K562 (cell line): ENCODE measurements around the gene CHCHD5. TPM values are rescaled to one million over a fixed set of nuclear protein-coding genes. Genes with fewer than 3 reads are reported as not detected.
A peak's percentile ranks its signal among the peaks of the same experiment; 100 is the strongest.

Experiments used
- ATAC-seq: fragments of 200-7000 bp; cut with Tn5 transposase; 3 replicates; pipeline ENCODE4 v1.9.1; 2020; ENCODE audit warnings: moderate library complexity
- BruUV-seq: library from RNA; stranded (reverse); fragments of 400-500 nt; replicated peaks from 2 replicates; lab custom pipeline; 2021; lab: Mats Ljungman, UMichigan
- CTCF ChIA-PET: fragments of 300-600 bp; formaldehyde crosslinking; extraction: SDS; loops from one replicate; lab custom pipeline; 2021; ENCODE audit warnings: low intra/inter-chr PET ratio; lab: Yijun Ruan, JAX
- POLR2A ChIA-PET: fragments of 300-600, 350-650 bp; sonication (Branson Sonifier 250); formaldehyde crosslinking; extraction: SDS; loops from one replicate; lab custom pipeline; 2021; ENCODE audit warnings: antibody characterized with exemption, inconsistent platforms; lab: Yijun Ruan, JAX
- DNase-seq, 4 experiments: peaks; one replicate each; pipeline versions ENCODE4 v3.0.0 to v3.0.0-alpha.2; 2011 to 2018; ENCODE audit warnings: low spot score in 3 of 4, mixed read lengths in 3 of 4; ENCODE audit errors: extremely low read depth in 1 of 4
- FAIRE-seq: peaks from 2 replicates; lab custom pipeline; 2011; peaks lifted over from hg19 to GRCh38; lab: Jason Lieb, UNC
- H2AFZ ChIP-seq: 2 replicates; pipeline ENCODE4 v1.6.0; 2011; ENCODE audit warnings: low read depth, low read length, control low read depth, inconsistent platforms
- H3K27ac ChIP-seq: fragments of 200-600 bp; 3 replicates; pipeline ENCODE4 v1.8.0; 2011; ENCODE audit warnings: low read depth, mild to moderate bottlenecking, control low read depth, inconsistent platforms, low read length, moderate library complexity, mixed read lengths; ENCODE audit errors: extremely low read depth
- H3K27me3 ChIP-seq, 2 experiments: fragments of 300-600 bp in 1 of 2; 2 replicates in 1 of 2; 3 replicates in 1 of 2; pipeline versions ENCODE4 v1.6.0 to v1.8.0; 2011; ENCODE audit warnings: inconsistent platforms in 2 of 2, low read length in 2 of 2, mild to moderate bottlenecking in 1 of 2, mixed read lengths in 1 of 2, moderate library complexity in 1 of 2; ENCODE audit not compliant: control insufficient read depth in 2 of 2, insufficient read depth in 2 of 2
- H3K36me3 ChIP-seq: fragments of 300-600 bp; 3 replicates; pipeline ENCODE4 v1.8.0; 2011; ENCODE audit warnings: mild to moderate bottlenecking, low read length, inconsistent platforms; ENCODE audit not compliant: control insufficient read depth, insufficient read depth
- H3K4me1 ChIP-seq, 2 experiments: fragments of 200-600 bp in 1 of 2; replicated peaks in 1 of 2; 2 replicates in 1 of 2; 3 replicates in 1 of 2; pipeline versions ENCODE4 v1.5.1 to v1.8.0; 2011; ENCODE audit warnings: inconsistent platforms in 2 of 2, low read length in 2 of 2, mild to moderate bottlenecking in 1 of 2, mixed read lengths in 1 of 2, moderate library complexity in 1 of 2; ENCODE audit not compliant: control insufficient read depth in 2 of 2, insufficient read depth in 2 of 2
- H3K4me2 ChIP-seq: 2 replicates; pipeline ENCODE4 v1.6.1; 2011; ENCODE audit warnings: low read length, control low read depth, inconsistent platforms, mixed read lengths; ENCODE audit not compliant: insufficient read depth
- H3K4me3 ChIP-seq: fragments of 200-600 bp; sonication (generic), shearing (Covaris generic); 2 replicates; pipeline ENCODE4 v1.5.1; 2016; ENCODE audit warnings: control low read depth, inconsistent platforms
- H3K79me2 ChIP-seq: fragments of 200-600 bp; 3 replicates; pipeline ENCODE4 v1.8.0; 2011; ENCODE audit warnings: low read length, inconsistent platforms; ENCODE audit not compliant: control insufficient read depth, insufficient read depth
- H3K9ac ChIP-seq, 2 experiments: 2 replicates each; pipeline versions ENCODE4 v1.6.0 to v1.6.1; 2011; ENCODE audit warnings: low read depth in 2 of 2, low read length in 2 of 2, control low read depth in 1 of 2, inconsistent platforms in 1 of 2, mild to moderate bottlenecking in 1 of 2, mixed read lengths in 1 of 2; ENCODE audit not compliant: insufficient read depth in 1 of 2
- H3K9me1 ChIP-seq: one replicate; pipeline ENCODE4 v1.6.0; 2011; ENCODE audit warnings: inconsistent platforms, mild to moderate bottlenecking, low read length, moderate library complexity; ENCODE audit not compliant: control insufficient read depth, insufficient read depth
- H3K9me3 ChIP-seq: replicated peaks from 2 replicates; pipeline ENCODE4 v1.5.1; 2011; ENCODE audit warnings: low read depth, low read length, inconsistent platforms; ENCODE audit not compliant: control insufficient read depth, insufficient read depth
- H4K20me1 ChIP-seq: replicated peaks from 2 replicates; pipeline ENCODE4 v1.6.1; 2011; ENCODE audit warnings: low read length, inconsistent platforms, mixed read lengths; ENCODE audit not compliant: control insufficient read depth, insufficient read depth
- CREB1 ChIP-seq, 2 experiments: sonication (generic) in 1 of 2; formaldehyde crosslinking in 1 of 2; IDR thresholded peaks; 2 replicates each; pipeline versions ENCODE4 v1.6.1 to v1.8.0; 2012 to 2022; ENCODE audit warnings: inconsistent platforms in 1 of 2, mild to moderate bottlenecking in 1 of 2, missing genetic modification reagents in 1 of 2, moderate library complexity in 1 of 2
- DACH1 ChIP-seq: fragments of 450-650 bp; IDR thresholded peaks from 2 replicates; pipeline ENCODE4 v1.6.1; 2018; ENCODE audit not compliant: partially characterized antibody
- DPF2 ChIP-seq: fragments of 450-650 bp; IDR thresholded peaks from 2 replicates; pipeline ENCODE4 v1.6.1; 2016
- FUS ChIP-seq: fragments of 200-400 bp; formaldehyde crosslinking; optimal IDR thresholded peaks from 2 replicates; pipeline ENCODE3; 2017; ENCODE audit warnings: low read depth, low read length
- HDAC6 ChIP-seq: IDR thresholded peaks from 2 replicates; pipeline ENCODE4 v1.6.1; 2012; ENCODE audit warnings: low read depth, mild to moderate bottlenecking, control low read depth, inconsistent platforms, low read length, moderate library complexity
- JUN ChIP-seq, 2 experiments: sonication (generic) in 1 of 2; formaldehyde crosslinking in 1 of 2; IDR thresholded peaks; 2 replicates each; pipeline versions ENCODE4 v1.6.1 to v1.8.0; 2012 to 2022; ENCODE audit warnings: borderline replicate concordance in 2 of 2, mild to moderate bottlenecking in 2 of 2, improper control_type of control experiment in 1 of 2, low read depth in 1 of 2, low read length in 1 of 2, missing genetic modification reagents in 1 of 2
- JUND ChIP-seq, 2 experiments: IDR thresholded peaks; 2 replicates in 1 of 2; 3 replicates in 1 of 2; pipeline ENCODE4 v1.6.1; 2011; ENCODE audit warnings: borderline replicate concordance in 2 of 2, low read depth in 2 of 2, low read length in 2 of 2, improper control_type of control experiment in 1 of 2, missing biosample characterization in 1 of 2, missing genetic modification characterization in 1 of 2, missing genetic modification reagents in 1 of 2
- MEIS2 ChIP-seq: fragments of 450-650 bp; IDR thresholded peaks from 2 replicates; pipeline ENCODE4 v1.6.1; 2014; ENCODE audit warnings: mild to moderate bottlenecking; ENCODE audit not compliant: partially characterized antibody
- NRF1 ChIP-seq, 2 experiments: fragments of 450-650 bp; IDR thresholded peaks in 1 of 2; conservative IDR thresholded peaks in 1 of 2; 2 replicates each; pipeline ENCODE4 v1.6.1; 2014; ENCODE audit warnings: mild to moderate bottlenecking in 2 of 2
- PCBP1 ChIP-seq: fragments of 200-400 bp; formaldehyde crosslinking; IDR thresholded peaks from 2 replicates; pipeline ENCODE4 v1.6.1; 2018; ENCODE audit warnings: mild to moderate bottlenecking, low read depth, low read length; ENCODE audit not compliant: poor library complexity, severe bottlenecking
- RAD51 ChIP-seq: fragments of 450-650 bp; IDR thresholded peaks from 2 replicates; pipeline ENCODE4 v1.7.1; 2016; ENCODE audit warnings: low read depth, mild to moderate bottlenecking, borderline replicate concordance
- SIRT6 ChIP-seq: IDR thresholded peaks from one replicate; pipeline ENCODE4 v1.6.1; 2012; ENCODE audit warnings: low read depth, mild to moderate bottlenecking, control low read depth, inconsistent platforms, low read length, moderate library complexity
- SMARCA4 ChIP-seq: fragments of 450-650 bp; IDR thresholded peaks from 2 replicates; pipeline ENCODE4 v1.6.1; 2016
- TBL1XR1 ChIP-seq, 2 experiments: IDR thresholded peaks; 2 replicates each; pipeline ENCODE4 v1.6.1; 2012; ENCODE audit warnings: improper control_type of control experiment in 2 of 2, low read length in 2 of 2, mild to moderate bottlenecking in 1 of 2
- ZFX ChIP-seq: sonication (generic); formaldehyde crosslinking; IDR thresholded peaks from 2 replicates; pipeline ENCODE4 v1.8.0; 2022; ENCODE audit warnings: mild to moderate bottlenecking, missing genetic modification reagents, moderate library complexity
- ZNF717 ChIP-seq: fragments of 250-450 bp; sonication (Bioruptor Pico); IDR thresholded peaks from 2 replicates; pipeline ENCODE4 v1.5.0; 2021
- WGBS: fragments of 100-300 bp; shearing (Covaris generic); methylation state at CpG from one replicate; pipeline ENCODE4 v1.1.6; 2016; ENCODE audit warnings: low coverage, mixed read lengths; ENCODE audit not compliant: insufficient coverage; ENCODE audit errors: missing lambda C conversion rate; 5-methylcytosine and 5-hydroxymethylcytosine counted together
- in situ Hi-C: fragments of 300-500 bp; cut with MboI; formaldehyde crosslinking; loops from 4 replicates; pipeline ENCODE4 v1.15.0; 2018; ENCODE audit warnings: inconsistent platforms, mixed read lengths
- intact Hi-C: fragments of 100-400 bp; cut with micrococcal nuclease; formaldehyde crosslinking; loops from 2 replicates; pipeline ENCODE4 v1.14.2; 2022
- polyA plus RNA-seq, 8 experiments: library from polyadenylated mRNA; depleted of rRNA in 4 of 8; stranded (reverse) in 5 of 8; unstranded in 3 of 8; fragments of >200 nt; fragmentation: Nextera tagmentation in 2 of 8; fragmentation: Illumina TruSeq in 1 of 8; extraction: Ambion mirVana in 2 of 8; extraction: Trizol in 1 of 8; gene quantifications; 2 replicates each; pipeline versions ENCODE4 v1.2.1 to v1.2.3, GENCODE V29; 2011 to 2014; ENCODE audit warnings: inconsistent platforms in 1 of 8, missing spikeins in 1 of 8
- total RNA-seq, 7 experiments: library from RNA; depleted of rRNA in 6 of 7; stranded (reverse); fragments of >200 nt in 6 of 7; fragmentation: Illumina TruSeq in 2 of 7; extraction: Trizol in 2 of 7; gene quantifications; 2 replicates each; pipeline versions ENCODE4 v1.2.1 to v1.2.3, GENCODE V29; 2011 to 2021; ENCODE audit warnings: low replicate concordance in 1 of 7
- TF ChIP-seq, protein P1 (sequence below): fragments of 250-450 bp; sonication (Bioruptor Pico); IDR thresholded peaks from 2 replicates; pipeline ENCODE4 v1.5.0; 2021; ENCODE audit warnings: mild to moderate bottlenecking, moderate library complexity

CHCHD5 gene
- total and polyA plus RNA-seq, 9 of the 15 experiments (the other 6 are each of a cell fraction or from before 2014, with no cell fraction given), result 7.4 to 79.3 (median 33.4) TPM

DNA sequence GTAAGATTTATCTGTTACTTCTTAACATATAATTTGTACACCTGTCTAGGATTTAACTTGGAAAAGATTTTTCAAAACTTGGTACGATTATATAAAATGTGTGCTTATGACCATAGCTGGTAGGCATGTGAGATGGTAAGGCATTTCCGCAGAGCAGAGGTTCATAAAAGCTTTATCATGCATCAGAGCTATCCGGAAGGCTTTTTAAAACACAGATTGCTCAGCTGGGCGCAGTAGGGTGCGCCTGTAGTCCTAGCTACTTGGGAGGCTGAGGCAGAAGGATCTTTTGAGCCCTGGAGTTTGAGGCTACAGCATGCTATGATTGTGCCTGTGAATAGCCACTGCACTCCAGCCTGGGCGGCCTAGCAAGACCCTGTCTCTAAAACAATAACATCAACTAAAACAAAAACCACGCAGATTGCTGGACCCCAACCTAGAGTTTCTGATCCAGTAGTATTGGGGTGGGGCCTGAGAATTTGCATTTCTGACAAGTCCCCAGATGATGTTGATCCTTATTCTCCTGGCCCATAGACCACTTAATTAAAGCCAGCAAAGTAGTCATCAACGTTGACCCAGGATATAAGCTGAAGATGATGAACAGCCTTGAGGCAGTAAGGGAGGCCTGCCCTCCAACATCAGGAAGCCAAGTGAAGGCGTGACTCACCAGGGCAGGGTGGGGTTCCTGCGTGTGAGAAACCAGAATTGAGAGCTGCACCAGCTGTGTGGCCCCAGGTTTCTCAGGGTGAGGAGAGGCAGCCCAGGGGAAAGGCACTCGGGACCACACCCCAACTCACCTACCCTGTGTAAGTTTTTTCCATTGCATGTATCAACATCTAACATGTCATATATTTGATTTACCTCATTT is 39.7 kb downstream of the CHCHD5 start:
- Histone ChIP-seq H3K4me2 (no peak overlapping the region), H3K9me1 (no peaks in the 10 kb centered on the region), H2AFZ (no peak overlapping the region), H3K27me3 (no peaks in the 10 kb centered on the region), H3K36me3 (no peaks in the 10 kb centered on the region), H3K9ac (no peak overlapping the region), H3K4me1 (peaks cover 6 to 34% of the 10 kb centered on the region in 2 experiments; a peak in 4 of 5 replicates), H3K79me2 (no peaks in the 10 kb centered on the region), H3K4me3 (no peak overlapping the region), H4K20me1 (no peaks in the 10 kb centered on the region), H3K27ac (no peak overlapping the region), H3K9me3 (no peaks in the 10 kb centered on the region)
- intact Hi-C loops (loop anchor here (5.0 kb wide), 1 partner anchor 318 kb away; no protein-coding TSS in a partner anchor), in situ Hi-C loops (loop anchor here (25.0 kb wide), 1 partner anchor 263 kb away; no protein-coding TSS in a partner anchor)
- BruUV-seq, result no TSS peak
- FAIRE-seq, result peak; percentile 74
- WGBS, result 45% methylated on average over 11 of the region's 11 CpGs
- ATAC-seq, result peak; percentile 64
- CTCF ChIA-PET, result interaction anchor here (1.0 kb wide), 1 partner anchor 103 kb away, joined by 6 read pairs; no protein-coding TSS in a partner anchor
- POLR2A ChIA-PET, result interaction anchor here (0.6 to 2.4 kb wide), 3 partner anchors 103 to 729 kb away, joined by 3 to 9 read pairs (median 3); no protein-coding TSS in a partner anchor
- DNase-seq, result peak; percentile 45 to 74 (median 55)
- TF ChIP-seq JUND (IDR thresholded peaks at IDR 0.05; ENCODE audit: borderline replicate concordance, low read depth, low read length) (peak; percentile 90), JUND (tag; IDR thresholded peaks at IDR 0.05; ENCODE audit: borderline replicate concordance, low read depth, low read length) (peak; percentile 83; the same call in 2 of the 3 replicates), JUN (IDR thresholded peaks at IDR 0.05; ENCODE audit: borderline replicate concordance, low read depth, low read length) (peak; percentile 63; the same call in 1 of the 2 replicates), JUN (CRISPR knock-in tag; IDR thresholded peaks at IDR 0.05; ENCODE audit: borderline replicate concordance) (no peak), MEIS2 (peak; percentile 37), ZFX (CRISPR knock-in tag) (0 out of 2 replicates have a peak, but pooled peaks have one; percentile 22), HDAC6 (no peak), FUS (no peak), SMARCA4 (peak; percentile 20; the same call in 1 of the 2 replicates), ZNF717 (no peak), RAD51 (no peak), DACH1 (peak; percentile 18), TBL1XR1 (IDR thresholded peaks at IDR 0.05; ENCODE audit: low read length in 2 of 2) (no peak), DPF2 (0 out of 2 replicates have a peak, but pooled peaks have one; percentile 25), PCBP1 (no peak), CREB1 (IDR thresholded peaks at IDR 0.05) (no peak), CREB1 (CRISPR knock-in tag; IDR thresholded peaks at IDR 0.05) (peak; percentile 28; the same call in 1 of the 2 replicates), NRF1 (conservative IDR thresholded peaks at IDR 0.05 in 1 of 2, IDR thresholded peaks at IDR 0.05 in 1 of 2) (peak in 1 of 2 experiments; percentile 27; a peak in 1 of 4 replicates), SIRT6 (no peak)
- TF ChIP-seq, protein P1, sequence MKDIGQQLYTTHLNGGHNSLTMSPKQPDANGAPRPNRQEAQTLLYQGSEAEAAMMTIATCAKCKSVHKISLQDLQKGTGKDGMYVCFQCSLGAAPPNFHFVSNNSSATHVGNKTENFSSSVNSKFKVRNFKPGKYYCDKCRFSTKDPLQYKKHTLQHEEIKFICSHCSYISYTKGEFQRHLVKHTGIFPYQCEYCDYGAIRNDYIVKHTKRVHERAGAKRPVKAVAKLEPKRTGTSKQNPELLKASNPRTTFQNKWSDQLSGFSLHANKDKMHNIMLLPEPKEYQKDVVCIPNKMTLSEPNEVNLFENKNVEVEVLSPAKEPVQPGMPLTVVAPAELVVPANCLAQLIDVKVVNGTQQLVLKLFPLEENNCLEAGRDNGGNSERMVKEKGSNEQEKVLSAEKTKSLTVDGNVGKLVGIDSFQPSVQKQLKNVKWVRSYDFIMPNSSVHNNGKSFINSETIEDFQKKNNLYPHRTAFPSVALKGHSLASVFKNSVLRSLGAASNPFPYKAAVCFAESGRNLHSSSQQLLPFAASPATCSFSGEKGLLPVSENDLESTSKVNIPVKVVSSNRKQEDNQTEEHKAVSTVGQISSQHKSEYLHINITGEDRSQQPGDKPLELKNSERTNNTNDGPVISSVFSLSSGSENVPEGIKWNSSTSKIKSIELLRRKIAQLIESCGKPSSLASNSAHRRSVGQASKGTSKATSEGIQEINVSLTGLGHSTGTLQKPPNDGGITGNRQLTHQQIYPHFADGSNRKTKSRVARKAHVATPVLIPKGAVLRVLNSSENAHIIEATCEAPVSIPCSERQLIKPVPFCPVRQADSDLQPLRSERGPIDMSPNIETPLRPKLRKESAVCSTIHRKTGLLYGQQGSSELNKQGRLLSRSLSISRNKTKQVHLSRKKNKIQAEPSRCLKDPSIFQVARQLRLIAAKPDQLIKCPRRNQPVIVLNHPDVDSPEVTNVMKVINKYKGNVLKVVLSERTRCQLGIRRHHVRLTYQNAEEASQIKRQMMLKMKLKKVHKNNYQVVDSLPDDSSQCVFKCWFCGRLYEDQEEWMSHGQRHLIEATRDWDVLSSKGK, result no peak
